Effector memory CD8-positive, alpha-beta T cell (primary cell): Measurements from ENCODE around the gene ABCA13.

ENCODE experiments used
- ATAC-seq: fragments of 150-1000 bp; cut with Tn5 transposase; replicated peaks from 2 replicates; pipeline ENCODE4 v1.10.0; 2021; ENCODE audit warnings: mild to moderate bottlenecking, moderate library complexity
- DNase-seq, 3 experiments: peaks; one replicate each; pipeline ENCODE4 v3.0.0; 2021
- H3K27ac Mint-ChIP-seq, 2 donors: one replicate each; pipeline ENCODE4 v1.8.0; 2022; ENCODE audit warnings: mild to moderate bottlenecking in 2 of 2, mixed read lengths in 2 of 2, moderate library complexity in 2 of 2
- H3K27me3 Mint-ChIP-seq, 2 donors: one replicate each; pipeline ENCODE4 v1.8.0; 2022; ENCODE audit warnings: mixed read lengths in 2 of 2
- H3K36me3 Mint-ChIP-seq: one replicate; pipeline ENCODE4 v1.8.0; 2022; ENCODE audit warnings: mild to moderate bottlenecking, moderate library complexity, mixed read lengths; ENCODE audit not compliant: insufficient read depth
- H3K4me1 Mint-ChIP-seq, 2 donors: one replicate each; pipeline ENCODE4 v1.8.0; 2022; ENCODE audit warnings: low read depth in 2 of 2, mixed read lengths in 2 of 2
- H3K4me3 Mint-ChIP-seq, 2 donors: one replicate each; pipeline ENCODE4 v1.8.0; 2022; ENCODE audit warnings: mild to moderate bottlenecking in 2 of 2, mixed read lengths in 2 of 2, moderate library complexity in 2 of 2
- H3K9me3 Mint-ChIP-seq, 2 donors: one replicate each; pipeline ENCODE4 v1.8.0; 2022; ENCODE audit warnings: mixed read lengths in 2 of 2

Gene ABCA13

DNA sequence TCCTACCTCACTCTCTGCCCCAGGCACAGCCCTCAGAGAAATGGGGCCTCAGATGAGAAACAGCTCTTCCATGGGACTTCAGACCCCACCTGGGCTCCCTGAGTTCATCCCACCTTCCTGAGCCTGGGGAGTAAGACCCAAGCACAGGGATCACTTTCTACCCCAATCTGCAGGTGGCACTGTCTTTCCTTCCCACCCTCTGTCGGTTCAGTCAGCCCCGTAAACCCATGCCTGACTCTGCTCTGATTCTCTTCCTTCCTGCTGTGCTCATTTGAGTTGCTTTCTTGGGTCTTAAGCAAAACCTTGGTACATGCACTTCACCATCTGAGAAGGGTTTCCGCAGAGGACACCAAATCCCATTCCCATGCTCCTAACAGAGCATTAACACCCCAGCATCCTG, 446.7 kb downstream of the ABCA13 start:
- no peaks in the 10 kb centered on the region for H3K36me3 Mint-ChIP-seq
- DNase-seq (no peak), ATAC-seq (no peak)
- no peak overlapping the region for H3K4me3 Mint-ChIP-seq
- peaks cover 15 to 19% of the 10 kb centered on the region in 2 donors for H3K9me3 Mint-ChIP-seq
- no peak overlapping the region for H3K27ac Mint-ChIP-seq
- H3K4me1 Mint-ChIP-seq: no peaks in the 10 kb centered on the region
- H3K27me3 Mint-ChIP-seq: no peaks in the 10 kb centered on the region

DNA sequence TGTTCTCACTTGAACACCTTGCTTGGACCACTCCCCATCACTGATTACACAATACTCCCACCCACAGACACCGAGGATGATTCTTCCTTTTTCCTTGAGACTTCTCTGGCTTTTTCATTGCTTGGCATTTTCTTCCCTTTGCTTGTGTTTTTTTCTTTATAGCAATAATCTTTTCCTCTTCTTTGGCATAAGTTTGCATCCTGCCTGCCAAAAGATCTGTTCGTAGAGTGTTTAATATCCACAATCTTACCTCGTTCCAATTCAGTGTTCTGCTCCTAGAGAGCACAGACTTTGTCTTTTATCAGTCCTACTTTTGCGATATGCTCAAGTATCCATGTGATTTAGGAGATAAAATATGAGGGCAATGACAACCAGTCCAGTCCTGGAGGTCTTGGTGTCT, 449.8 kb downstream of the ABCA13 start:
- ATAC-seq (no peak), DNase-seq (no peak)
- H3K27me3 Mint-ChIP-seq: no peaks in the 10 kb centered on the region
- H3K27ac Mint-ChIP-seq: no peak overlapping the region
- peaks cover 19 to 22% of the 10 kb centered on the region in 2 donors for H3K9me3 Mint-ChIP-seq
- no peaks in the 10 kb centered on the region for H3K4me1 Mint-ChIP-seq
- H3K4me3 Mint-ChIP-seq: no peak overlapping the region
- no peaks in the 10 kb centered on the region for H3K36me3 Mint-ChIP-seq

- Mint-ChIP-seq H3K9me3 (peaks cover 7% of the 10 kb centered on the region in 2 donors), H3K27me3 (no peaks in the 10 kb centered on the region), H3K4me3 (no peak overlapping the region), H3K36me3 (no peaks in the 10 kb centered on the region), H3K27ac (no peak overlapping the region), H3K4me1 (no peaks in the 10 kb centered on the region)
- no peak for ATAC-seq
- DNase-seq: no peak
Observed at GRCh38 chr7:48627164-48627563, 455.9 kb downstream of the ABCA13 start.

GRCh38 chr7:48628793-48629349, 457.6 kb downstream of the ABCA13 start:
- Mint-ChIP-seq H3K4me1 (no peaks in the 10 kb centered on the region), H3K27ac (no peak overlapping the region), H3K9me3 (peaks cover 2 to 5% of the 10 kb centered on the region in 2 donors), H3K27me3 (no peaks in the 10 kb centered on the region), H3K36me3 (no peaks in the 10 kb centered on the region), H3K4me3 (no peak overlapping the region)
- DNase-seq: no peak
- no peak for ATAC-seq

DNA sequence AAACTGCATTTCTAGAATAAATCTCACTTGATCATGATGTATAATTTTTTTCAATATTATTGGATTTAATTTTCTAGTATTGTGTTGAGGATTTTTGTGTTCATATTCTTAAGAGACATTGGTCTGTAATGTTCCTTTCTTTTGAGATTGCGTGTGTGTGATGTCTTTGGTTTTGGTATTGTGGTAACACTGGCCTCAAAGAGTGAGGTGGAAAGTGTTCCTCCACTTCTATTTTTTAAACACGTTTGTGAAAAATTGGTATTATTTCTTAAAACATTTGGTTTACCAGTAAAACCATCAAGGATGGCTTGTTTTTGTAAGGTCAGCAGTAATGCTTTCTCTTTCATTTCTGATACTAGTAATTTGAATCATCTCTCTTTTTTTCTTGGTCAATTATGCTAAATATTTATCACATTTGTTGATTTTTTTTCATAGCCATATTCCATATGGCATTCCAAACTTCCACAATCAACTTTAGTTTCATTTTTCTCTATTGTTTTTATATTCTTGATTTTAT, 462.9 kb downstream of the ABCA13 start:
- no peak for ATAC-seq
- H3K36me3 Mint-ChIP-seq: no peaks in the 10 kb centered on the region
- no peak overlapping the region for H3K27ac Mint-ChIP-seq
- no peaks in the 10 kb centered on the region for H3K4me1 Mint-ChIP-seq
- H3K4me3 Mint-ChIP-seq: no peak overlapping the region
- H3K9me3 Mint-ChIP-seq: peaks cover 4 to 7% of the 10 kb centered on the region in 2 donors
- no peak for DNase-seq
- no peaks in the 10 kb centered on the region for H3K27me3 Mint-ChIP-seq

DNA sequence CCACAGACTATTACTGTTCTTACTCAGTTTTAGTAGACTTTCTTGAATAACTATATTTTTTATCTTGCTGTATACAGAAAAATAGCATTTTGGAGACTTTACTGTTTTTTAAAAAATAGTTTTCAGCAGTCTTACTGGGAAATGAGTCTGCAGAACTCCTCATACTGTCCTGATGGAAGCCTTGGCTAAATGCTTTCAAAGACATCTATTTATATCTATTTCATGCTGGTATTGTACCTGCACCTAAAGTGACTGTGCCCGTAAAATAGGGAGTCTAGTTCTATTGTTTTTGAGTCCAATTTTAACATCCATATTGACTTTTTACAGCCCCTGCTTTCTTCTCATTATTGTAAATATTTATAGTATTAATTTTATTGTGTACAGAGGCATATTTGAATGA, 464.5 kb downstream of the ABCA13 start:
- H3K9me3 Mint-ChIP-seq: peaks cover 2 to 7% of the 10 kb centered on the region in 2 donors
- no peak for ATAC-seq

GRCh38 chr7:48636391-48637015, 465.2 kb downstream of the ABCA13 start:
- DNase-seq (no peak), ATAC-seq (no peak)
- Mint-ChIP-seq H3K27ac (no peak overlapping the region), H3K36me3 (no peaks in the 10 kb centered on the region), H3K4me1 (no peaks in the 10 kb centered on the region), H3K27me3 (no peaks in the 10 kb centered on the region), H3K9me3 (peaks cover 2 to 7% of the 10 kb centered on the region in 2 donors), H3K4me3 (no peak overlapping the region)

More for the DNA sequence above, 464.5 kb downstream of the ABCA13 start:
- Mint-ChIP-seq H3K27me3 (no peaks in the 10 kb centered on the region), H3K36me3 (no peaks in the 10 kb centered on the region), H3K4me1 (no peaks in the 10 kb centered on the region), H3K27ac (no peak overlapping the region), H3K4me3 (no peak overlapping the region)
- no peak for DNase-seq

DNA sequence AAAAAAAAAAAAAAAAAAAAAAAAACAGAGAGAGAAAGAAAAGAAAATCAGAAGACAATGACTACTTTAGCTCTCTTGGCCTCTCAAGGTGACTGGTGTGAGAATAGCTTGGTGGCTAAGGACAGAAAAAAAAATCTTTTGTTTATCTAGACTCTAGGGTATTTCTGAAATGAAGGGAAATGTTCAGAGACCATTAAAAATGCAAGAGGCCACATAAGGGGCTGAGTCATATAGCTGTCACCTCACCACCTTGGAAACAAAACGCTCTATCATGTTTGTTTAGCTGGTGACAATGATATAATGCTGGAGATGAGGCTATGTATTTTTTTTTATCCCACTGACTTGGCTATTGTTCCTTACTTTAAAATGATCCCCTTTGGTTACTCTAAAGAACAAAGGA, 466.1 kb downstream of the ABCA13 start:
- peaks cover 2 to 7% of the 10 kb centered on the region in 2 donors for H3K9me3 Mint-ChIP-seq
- DNase-seq: no peak
- no peaks in the 10 kb centered on the region for H3K4me1 Mint-ChIP-seq
- H3K4me3 Mint-ChIP-seq: no peak overlapping the region
- H3K27ac Mint-ChIP-seq: no peak overlapping the region
- ATAC-seq: no peak
- no peaks in the 10 kb centered on the region for H3K36me3 Mint-ChIP-seq
- no peaks in the 10 kb centered on the region for H3K27me3 Mint-ChIP-seq

GRCh38 chr7:48638041-48638440, 466.8 kb downstream of the ABCA13 start:
- Mint-ChIP-seq H3K9me3 (peaks cover 2 to 7% of the 10 kb centered on the region in 2 donors), H3K27ac (no peak overlapping the region), H3K27me3 (no peaks in the 10 kb centered on the region), H3K4me1 (no peaks in the 10 kb centered on the region), H3K36me3 (no peaks in the 10 kb centered on the region), H3K4me3 (no peak overlapping the region)
- DNase-seq (no peak), ATAC-seq (no peak)

DNA sequence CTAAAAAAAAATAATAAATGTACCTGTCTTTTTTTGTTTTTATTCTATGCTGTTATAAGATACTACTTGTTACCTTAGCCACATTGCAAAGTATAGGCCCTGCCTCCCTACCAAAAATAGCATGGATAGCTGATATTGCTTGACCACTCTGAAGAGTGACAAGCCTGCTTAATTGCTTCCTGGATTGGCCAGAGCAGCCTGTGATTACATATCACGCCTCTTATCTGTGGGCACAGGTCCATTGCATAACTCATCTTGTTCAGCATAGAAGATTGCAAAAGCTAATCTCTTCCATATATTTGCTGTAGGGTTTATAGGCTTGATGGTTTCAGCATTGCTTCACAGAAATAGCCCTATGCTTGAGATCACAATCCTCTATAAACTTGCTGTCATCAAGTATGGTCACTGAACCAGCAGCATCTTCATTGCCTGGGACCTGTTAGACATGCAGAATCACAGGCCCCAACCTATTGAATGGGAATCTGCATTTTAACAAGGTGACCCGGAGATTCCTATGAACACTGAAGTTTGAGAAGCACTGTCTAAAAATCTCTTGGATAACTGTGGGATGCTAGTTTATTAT, 472.3 kb downstream of the ABCA13 start:
- no peak for ATAC-seq
- Mint-ChIP-seq H3K4me3 (no peak overlapping the region), H3K27me3 (no peaks in the 10 kb centered on the region), H3K36me3 (no peaks in the 10 kb centered on the region), H3K4me1 (no peaks in the 10 kb centered on the region), H3K9me3 (peaks cover 0 to 5% of the 10 kb centered on the region in 2 donors), H3K27ac (no peak overlapping the region)
- no peak for DNase-seq

- Mint-ChIP-seq H3K4me3 (no peak overlapping the region), H3K27ac (no peak overlapping the region), H3K27me3 (no peaks in the 10 kb centered on the region), H3K36me3 (no peaks in the 10 kb centered on the region), H3K4me1 (no peaks in the 10 kb centered on the region), H3K9me3 (peaks cover 6 to 13% of the 10 kb centered on the region in 2 donors)
- no peak for ATAC-seq
- no peak for DNase-seq
Observed at GRCh38 chr7:48658138-48658537, 486.9 kb downstream of the ABCA13 start.

- H3K9me3 Mint-ChIP-seq: peaks cover 0 to 8% of the 10 kb centered on the region in 2 donors
- no peak for DNase-seq
- H3K27me3 Mint-ChIP-seq: no peaks in the 10 kb centered on the region
- no peak overlapping the region for H3K4me3 Mint-ChIP-seq
- no peak for ATAC-seq
- no peaks in the 10 kb centered on the region for H3K4me1 Mint-ChIP-seq
- no peaks in the 10 kb centered on the region for H3K36me3 Mint-ChIP-seq
- H3K27ac Mint-ChIP-seq: no peak overlapping the region
Observed at GRCh38 chr7:48660306-48660870, 489.1 kb downstream of the ABCA13 start.

- H3K4me3 Mint-ChIP-seq: no peak overlapping the region
- no peaks in the 10 kb centered on the region for H3K27me3 Mint-ChIP-seq
- no peak overlapping the region for H3K27ac Mint-ChIP-seq
- DNase-seq (no peak), ATAC-seq (no peak)
- peaks cover 0 to 6% of the 10 kb centered on the region in 2 donors for H3K9me3 Mint-ChIP-seq
- H3K4me1 Mint-ChIP-seq: no peaks in the 10 kb centered on the region
- H3K36me3 Mint-ChIP-seq: no peaks in the 10 kb centered on the region
Observed at GRCh38 chr7:48664241-48664640, 493.0 kb downstream of the ABCA13 start.
